Left lobe of liver (tissue), 2 donors: Measurements from ENCODE around the gene DCAF6. TPM values are rescaled to one million over a fixed set of nuclear protein-coding genes. Genes with fewer than 3 reads are reported as not detected.
"Not testable (repeated sequence)": the region's sequence is repeated elsewhere in the genome, so short reads cannot be mapped to it uniquely, and the experiment has no call there.

Source experiments
- ATAC-seq: fragments of 200-7000 bp; cut with Tn5 transposase; one replicate; pipeline ENCODE4 v1.9.1; 2020; ENCODE audit warnings: mild to moderate bottlenecking, moderate library complexity
- DNase-seq: peaks from one replicate; pipeline ENCODE4 v3.0.0-alpha.2; 2020; ENCODE audit warnings: low spot score
- total RNA-seq: library from RNA; stranded (reverse); gene quantifications from one replicate; pipeline ENCODE4 v1.2.1, GENCODE V29; 2021
- donor health status: DM: no; HTN: no; CAD: no; lungs with moderate emphysema.
- donor health status: DM: no; HTN: yes; CAD: no.

Gene DCAF6
- total RNA-seq, 1 donor from 2014 or later, result 49.0 TPM

DNA sequence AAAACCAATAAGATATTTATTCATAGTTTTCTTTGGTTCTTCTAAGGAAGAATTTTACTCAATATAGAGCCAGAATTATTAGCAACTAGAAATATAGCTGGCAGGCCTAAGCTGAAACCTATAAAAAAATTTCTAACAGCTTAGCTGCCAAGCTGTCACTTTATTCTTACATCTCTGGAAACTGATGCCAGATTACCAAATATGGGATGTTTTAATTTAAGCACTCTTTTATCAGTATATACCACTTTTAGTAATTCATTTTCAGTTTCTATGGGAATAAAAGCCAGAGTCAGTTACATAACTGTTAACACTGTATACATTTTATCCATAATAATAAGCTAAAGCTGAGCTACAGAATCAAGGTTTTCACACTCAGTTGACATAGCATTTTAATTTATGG lies 69.0 kb downstream of the DCAF6 start:
- DNase-seq (no peak), ATAC-seq (no peak)

DNA sequence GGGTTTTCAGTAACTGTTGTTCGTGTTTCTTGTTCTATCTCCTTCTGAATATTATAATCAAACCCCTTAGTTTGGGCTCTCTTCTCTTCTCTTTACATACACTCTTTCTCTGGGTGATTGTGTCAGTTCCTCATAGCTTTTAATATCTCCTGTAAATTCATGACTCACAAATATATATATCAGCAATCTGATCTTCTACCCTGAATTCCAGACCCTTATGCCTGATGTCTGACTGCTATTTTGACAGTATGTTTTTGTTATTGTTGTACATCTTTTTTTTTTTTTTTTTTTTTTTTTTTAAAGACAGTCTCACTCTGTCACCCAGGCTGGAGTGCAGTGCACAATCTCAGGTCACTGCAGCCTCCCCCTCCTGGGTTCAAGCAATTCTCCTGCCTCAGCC lies 71.2 kb downstream of the DCAF6 start:
- DNase-seq (no peak), ATAC-seq (no peak)

DNA sequence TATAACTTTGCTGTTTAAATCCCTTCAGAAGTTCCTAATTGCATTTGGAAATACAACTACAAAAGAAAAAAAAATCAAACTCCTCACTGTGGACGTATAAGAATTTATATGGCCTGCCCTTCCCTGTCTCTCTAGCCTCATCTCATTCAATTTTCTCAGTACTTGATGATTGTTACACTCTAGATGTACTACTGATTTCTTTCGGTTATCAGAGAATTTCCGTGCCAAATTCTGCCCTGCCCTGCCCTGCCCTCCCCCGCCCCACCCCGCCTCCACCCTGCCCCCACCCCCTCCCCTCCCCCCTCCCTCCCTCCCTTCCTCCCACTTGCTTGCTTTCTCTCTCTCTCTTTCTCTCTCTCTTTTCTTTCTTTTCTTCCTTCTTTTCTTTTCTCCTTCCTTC lies 72.1 kb downstream of the DCAF6 start:
- DNase-seq (no peak), ATAC-seq (no peak)

DNA sequence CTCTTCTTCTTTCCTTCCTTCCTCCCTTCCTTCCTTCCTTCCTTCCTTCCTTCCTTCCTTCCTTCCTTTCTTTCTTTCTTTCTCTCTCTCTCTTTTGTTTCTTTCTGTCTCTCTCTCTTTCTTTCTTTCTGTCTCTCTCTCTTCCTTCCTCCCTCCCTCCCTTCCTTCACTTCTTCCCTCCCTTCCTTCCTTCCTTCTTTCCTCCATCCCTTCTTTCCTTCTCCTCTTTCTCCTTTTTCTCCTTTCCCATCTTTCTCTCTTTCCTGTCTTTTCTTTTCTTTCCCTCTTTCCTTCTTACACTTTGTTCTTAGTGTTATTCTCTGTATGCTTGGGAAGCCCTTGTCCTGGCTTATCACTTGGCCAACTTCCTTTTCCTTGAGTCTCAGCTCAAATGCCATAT lies 72.8 kb downstream of the DCAF6 start:
- ATAC-seq (no peak), DNase-seq (no peak)

DNA sequence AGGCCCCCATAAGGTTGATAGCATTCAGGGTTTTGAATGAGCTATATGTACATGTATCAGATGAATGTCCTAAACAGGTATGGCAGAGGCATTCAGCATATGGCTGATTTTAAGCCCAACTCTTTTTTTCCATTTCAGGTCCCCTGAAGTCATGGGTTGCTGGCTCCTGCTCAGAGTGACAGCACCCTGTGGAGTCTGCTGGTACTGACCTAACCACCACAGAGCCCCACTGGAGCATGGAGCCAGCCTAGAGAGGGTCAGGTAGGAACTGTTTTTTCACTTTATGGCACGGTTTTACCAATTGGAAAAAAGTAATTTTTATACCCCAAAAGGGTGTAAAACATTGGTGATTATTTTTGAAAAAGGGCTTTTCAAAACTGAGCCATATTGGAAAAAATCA lies 82.9 kb downstream of the DCAF6 start:
- ATAC-seq, result peak; percentile 42
- DNase-seq, result no peak

DNA sequence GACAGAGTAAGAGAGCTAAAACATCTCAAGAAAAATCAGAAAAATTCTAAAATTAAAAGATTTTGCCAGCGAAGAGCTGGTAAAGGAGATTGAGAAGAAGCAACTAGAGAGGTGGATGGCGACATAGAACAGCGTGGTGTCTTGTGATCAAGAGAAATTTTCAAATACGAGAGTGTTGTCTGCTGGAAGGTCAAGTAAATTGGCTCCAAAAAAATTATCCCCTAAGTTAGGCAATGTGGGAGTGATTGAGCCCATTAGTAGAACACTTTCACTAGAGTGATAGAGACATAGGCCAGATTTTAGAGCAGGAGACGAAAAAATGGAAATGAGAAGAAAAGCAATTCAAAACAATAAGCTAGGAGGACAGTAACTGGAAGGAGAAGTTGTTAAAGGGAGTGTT lies 94.7 kb downstream of the DCAF6 start:
- no peak for DNase-seq
- no peak for ATAC-seq

DNA sequence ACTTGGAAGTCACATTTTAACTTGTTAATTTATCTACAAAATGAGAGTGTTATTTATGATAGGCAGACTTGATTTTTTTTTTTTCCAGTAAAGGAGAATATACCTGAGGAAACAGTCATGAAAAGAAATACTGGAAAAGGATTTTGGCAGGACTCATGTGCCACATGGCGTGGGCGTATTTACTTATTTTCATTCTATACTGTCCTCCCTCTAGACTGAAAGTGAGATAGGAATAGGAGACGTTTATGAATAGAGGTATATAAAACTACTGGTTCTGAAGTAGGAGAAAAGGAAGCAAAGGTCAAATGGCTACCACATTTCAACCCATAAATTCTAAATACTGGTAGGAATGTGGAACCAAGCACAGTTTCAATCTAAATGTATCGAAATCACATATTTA lies 95.1 kb downstream of the DCAF6 start:
- no peak for DNase-seq
- ATAC-seq, result no peak

DNA sequence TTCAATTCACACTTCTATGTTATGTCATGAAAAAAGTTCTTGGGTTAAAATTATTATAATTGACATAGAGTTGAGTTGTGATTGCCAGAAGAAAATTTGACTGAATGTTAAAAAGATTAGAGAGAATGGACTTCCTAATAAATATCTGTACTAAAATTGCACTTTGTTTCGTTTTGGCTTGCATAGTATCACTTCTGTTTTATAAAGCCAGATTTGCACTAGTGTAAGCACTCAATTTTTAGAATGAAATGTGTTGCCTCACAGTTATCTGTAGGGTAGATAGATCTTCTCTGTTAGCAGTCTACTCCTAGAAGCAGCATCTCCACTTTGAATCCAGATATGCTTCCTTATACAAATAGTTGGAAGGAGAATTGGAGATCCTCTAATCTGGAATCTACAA lies 95.5 kb downstream of the DCAF6 start:
- no peak for ATAC-seq

DNA sequence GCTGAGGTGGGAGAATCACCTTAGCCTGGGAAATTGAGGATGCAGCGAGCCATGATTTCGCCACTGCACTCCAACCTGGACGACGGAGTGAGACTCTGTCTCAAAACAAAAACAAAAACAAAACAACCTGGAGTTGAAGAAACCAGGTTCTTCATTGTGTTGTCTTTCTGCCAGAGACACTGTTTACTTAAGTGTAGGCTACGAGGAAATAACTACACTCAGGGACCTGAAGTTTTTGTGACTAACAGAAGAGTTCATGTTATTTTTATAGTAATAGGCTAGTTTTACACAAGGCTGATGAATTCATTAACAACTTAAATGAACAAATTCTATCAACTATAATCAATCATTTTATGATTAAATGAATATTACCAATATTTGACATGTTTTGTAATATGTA lies 98.9 kb downstream of the DCAF6 start:
- ATAC-seq (peak; percentile 41), DNase-seq (no peak)

More for the DNA sequence above, 95.5 kb downstream of the DCAF6 start:
- DNase-seq, result no peak

DNA sequence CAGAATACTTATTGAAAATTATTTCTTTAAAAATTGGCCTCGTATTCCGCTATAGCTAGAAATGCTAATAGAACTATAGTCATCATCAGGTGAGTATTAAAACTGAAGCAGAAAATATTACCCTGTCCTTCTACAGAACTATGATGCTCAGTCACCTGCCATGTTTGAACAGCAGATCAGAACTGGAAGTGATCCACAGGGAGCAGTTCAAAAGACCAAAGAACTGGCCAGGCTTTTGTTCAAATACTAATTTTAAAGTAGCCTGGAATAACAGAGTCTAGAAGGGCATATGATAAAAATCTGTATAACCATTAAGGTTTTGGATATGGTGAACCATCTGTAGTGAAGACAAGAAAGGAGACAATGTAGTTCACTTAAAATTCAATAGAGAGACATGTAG lies 105.9 kb downstream of the DCAF6 start:
- DNase-seq (no peak), ATAC-seq (peak; percentile 96)

DNA sequence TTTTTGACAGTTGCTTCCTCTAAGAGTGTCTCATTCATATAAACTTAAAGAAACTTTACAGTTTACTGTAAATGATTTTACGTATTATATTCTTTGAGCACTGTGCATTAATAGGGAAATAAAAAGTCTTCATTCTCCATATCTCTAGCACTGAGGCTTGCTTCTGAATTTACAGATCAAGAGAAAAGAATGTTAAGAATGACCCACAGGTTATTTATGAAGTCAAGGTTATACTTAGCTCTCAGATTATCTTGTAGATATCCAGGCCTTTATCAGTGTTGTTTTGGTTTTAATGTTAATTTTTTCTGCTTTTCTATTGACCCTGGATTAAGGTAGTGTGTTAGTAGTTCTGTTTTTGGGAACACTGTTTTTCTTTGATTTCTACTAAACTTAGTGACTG lies 108.8 kb downstream of the DCAF6 start:
- DNase-seq, result no peak
- ATAC-seq, result no peak

DNA sequence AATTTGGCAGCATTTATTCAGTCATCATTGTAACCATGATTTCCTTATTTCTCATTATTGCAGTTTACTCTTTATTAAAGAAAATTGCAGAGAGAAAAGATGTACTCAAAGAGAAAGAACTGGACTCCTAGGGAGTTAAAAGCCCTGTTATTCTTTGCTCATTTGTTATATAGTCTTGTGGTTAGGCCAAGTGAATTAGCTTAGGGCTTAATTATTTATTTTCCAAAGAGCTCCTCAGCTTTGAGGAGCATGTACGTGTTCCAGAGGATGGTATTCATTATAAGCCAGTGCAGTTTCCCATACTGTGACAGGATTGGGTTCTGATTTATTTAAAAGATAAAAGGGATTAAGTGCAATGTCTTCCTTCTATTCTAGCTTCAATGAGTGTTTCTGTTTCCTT lies 113.8 kb downstream of the DCAF6 start:
- ATAC-seq (no peak), DNase-seq (no peak)

DNA sequence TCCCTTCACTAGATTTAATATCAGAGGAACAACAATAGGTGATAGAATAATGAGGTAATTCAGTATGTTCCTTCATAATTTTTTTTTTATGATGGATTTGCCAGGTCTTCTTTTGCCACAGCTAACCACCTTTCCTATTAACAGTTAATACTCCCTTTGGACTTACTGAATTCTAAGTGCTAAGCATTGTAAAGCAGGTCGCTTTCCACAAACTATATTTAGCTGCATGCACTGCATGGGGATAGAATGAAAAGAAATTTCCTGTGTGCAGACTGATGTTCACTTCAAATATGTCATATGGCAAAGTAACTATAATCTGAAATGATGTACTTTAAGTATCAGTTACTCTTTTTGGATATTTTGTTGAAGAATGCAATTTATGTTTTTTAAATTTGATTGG lies 114.4 kb downstream of the DCAF6 start:
- DNase-seq (no peak), ATAC-seq (no peak)

DNA sequence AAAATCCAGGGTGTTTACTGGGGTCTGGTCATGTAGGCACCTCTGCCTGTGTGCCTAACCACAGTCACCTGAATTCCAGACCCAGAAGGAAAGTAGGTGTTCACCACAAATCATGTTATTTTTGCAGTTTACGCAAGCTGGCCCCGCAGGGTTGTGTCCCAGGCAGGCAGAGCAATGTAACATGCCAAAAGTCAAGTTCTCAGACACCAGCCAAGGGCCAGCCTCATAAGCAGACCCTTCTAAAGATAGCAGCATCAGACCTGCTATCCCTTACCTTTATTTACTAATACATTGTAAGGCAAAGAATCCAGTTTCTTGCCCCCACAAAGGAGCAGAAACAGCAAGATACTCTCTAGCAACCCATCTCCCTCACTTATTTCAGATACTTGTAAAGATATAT lies 117.2 kb downstream of the DCAF6 start:
- ATAC-seq, result peak; percentile 16

DNA sequence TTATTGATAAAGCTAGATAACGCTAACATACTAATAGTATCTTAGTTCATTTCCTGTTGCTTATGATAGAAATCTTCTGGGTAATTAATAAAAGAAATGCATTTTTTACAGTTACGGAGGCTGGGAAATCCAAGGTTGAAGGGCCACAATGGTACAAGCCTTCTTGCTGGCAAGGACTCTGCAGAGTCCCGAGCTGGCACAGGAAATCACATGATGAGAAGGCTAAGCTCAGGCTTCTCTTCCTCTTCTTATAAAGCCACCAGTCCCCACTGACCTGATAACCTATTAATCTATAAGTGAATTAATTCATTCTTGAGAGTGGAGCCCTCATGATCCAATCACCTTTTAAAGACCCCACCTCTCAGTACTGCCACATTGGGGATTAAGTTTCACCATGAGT lies 117.6 kb downstream of the DCAF6 start:
- no peak for DNase-seq
- ATAC-seq, result peak; percentile 54

More for the DNA sequence above, 117.2 kb downstream of the DCAF6 start:
- DNase-seq, result no peak

DNA sequence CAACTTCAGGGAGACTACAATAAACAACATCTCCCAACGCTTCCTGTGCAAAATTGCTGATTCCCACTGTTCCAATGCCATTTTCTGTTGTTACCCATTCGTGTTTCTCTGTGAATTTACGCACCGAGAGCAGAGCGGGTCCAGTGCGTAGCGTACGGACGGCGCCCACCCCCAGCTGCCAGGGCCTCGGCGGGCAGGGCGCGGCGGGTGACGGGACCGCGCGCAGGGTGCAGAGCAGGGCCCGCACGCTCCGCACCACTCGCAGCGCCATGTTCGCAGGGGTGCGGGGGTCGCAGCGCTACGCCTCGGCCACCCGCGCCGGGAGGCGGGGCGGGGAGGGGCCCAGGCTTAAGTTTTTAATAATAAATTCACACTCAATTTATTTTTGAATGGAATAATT lies 119.7 kb downstream of the DCAF6 start:
- ATAC-seq, result peak; percentile 89
- DNase-seq, result not testable (repeated sequence)

DNA sequence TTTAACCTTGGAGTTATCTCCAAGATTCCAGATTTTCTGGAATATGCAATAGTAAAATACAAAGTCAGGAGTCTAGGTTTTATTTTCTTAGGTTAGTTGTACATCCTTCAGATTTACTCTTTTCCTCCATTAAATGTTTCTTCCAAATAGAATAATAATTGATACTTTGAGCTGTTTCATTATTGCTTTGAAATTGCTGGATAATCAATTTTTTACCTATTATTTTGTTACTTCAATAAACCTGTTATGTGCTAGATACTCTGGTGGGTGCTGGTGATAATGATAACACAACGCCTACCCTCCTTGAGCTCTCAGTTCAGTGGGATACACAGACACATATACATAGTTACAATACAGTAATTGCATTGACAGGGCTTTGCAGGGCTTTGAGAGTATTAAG lies 120.9 kb downstream of the DCAF6 start:
- ATAC-seq, result no peak
- no peak for DNase-seq

DNA sequence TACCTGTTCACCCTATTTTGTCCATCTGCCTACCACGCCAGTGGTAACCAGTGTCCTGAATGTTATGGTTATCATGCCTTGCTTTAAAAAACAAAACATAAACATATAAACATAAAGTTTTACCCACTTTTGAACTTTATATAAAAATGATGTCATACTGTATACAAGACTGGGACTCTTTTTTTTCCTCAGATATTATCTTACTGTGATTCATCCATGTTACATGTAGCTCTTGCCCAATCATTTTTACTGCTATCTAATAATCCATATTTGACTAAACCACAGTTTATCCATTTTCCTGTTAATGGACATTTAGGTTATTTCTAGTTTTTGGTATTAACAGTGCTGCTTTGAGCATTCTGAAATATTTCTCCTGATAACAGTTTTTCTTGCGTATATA lies 121.4 kb downstream of the DCAF6 start:
- DNase-seq (no peak), ATAC-seq (no peak)

DNA sequence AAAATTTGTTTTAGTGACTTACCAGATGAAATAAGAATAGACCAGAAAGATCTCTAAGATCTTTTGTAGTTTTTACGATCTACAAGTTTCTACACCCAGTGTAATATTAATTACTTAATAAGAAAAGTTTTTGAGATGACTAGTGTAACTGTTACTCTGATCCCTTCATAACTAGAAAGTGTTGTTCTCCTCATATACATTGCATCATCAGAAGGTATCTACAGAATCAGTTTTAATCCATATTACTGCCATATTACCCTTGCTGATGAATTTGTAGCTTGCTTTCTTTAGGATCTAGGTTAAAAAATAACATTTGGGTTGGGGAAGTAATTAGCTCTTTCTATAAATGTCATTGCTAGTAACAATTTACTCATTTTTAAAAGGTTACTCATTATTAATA lies 127.7 kb downstream of the DCAF6 start:
- ATAC-seq (no peak), DNase-seq (no peak)

DNA sequence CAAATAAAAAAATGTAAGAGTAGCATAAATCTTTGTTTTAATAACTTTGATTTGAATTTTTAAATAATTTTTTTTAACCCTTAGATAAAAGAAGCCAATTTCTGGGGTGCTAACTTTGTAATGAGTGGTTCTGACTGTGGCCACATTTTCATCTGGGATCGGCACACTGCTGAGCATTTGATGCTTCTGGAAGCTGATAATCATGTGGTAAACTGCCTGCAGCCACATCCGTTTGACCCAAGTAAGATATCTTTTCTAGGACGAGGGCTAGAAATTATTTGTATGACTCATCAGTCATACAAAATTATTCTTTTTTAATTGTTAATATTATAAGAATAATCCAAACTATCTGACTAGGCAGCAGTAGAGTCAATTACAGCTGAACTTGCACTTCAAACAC lies 129.0 kb downstream of the DCAF6 start:
- no peak for ATAC-seq
- DNase-seq, result no peak

DNA sequence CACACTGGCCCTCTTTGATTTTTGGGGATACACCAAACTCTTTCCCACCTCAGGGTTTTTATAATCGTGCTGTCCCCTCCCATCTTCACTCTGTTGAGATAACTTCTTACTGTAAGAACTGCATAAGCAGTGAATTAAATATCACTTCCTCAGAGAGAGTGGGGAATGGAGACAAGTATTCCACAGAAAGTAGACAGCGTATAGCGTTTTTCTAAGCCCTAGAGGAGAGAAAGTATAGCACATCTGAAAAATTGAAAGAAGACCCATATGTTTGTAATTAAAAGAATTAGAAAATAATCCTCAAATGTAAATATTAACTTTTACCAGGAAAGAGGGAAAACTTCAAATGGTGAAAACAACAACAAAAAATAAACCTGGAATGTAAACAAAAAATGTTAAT lies 132.9 kb downstream of the DCAF6 start:
- no peak for DNase-seq
- ATAC-seq, result no peak

DNA sequence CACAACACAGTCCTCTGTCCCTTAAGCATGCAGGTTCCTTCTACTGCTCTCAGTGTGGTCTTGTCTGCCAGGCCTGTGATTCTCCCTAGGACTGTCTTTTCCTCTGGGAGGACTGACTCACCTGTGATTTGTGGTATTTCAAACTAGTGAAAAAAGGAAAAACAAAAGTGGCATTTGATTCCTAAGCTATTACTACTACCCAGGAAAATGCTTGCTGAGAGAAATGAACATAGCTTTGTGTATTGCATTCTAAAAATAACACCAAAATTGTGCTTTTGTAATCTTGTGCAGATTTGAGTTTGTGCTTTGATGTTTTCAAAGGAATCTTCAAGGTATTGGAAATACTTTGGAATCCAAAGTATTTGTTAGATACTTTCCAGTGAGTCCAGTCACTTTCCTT lies 143.3 kb downstream of the DCAF6 start:
- no peak for DNase-seq
- ATAC-seq, result no peak

DNA sequence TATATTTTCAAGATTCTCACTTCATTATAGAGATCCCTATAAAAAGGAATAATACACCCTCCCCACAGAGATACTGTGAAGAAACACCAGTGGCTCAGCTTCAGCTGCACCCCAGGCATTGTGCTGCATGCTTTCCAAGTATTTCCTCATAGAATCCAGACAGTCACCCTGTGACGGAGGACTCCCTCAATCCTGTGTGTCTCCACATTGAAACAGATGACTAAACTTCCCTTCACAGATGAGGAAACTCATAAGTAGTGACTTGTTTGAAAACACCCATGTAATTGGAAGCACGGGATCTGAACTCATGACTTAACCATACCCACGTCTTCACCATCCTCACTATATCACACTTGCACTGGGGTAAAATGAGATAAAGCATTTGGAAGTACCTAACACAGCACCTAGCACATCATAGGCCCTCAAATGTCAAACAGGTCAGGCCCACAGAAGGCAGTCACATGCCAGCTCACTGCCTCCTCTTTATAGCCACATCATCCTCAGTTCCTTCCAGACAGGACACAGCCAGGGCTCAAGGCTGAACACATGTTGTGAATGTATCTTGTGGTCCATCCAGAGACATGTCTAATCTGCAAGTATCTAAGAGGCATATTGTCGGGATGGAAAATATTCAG lies 145.0 kb downstream of the DCAF6 start:
- peak; percentile 10 for ATAC-seq
- no peak for DNase-seq
